K562 (cell line): Measurements from ENCODE around the gene RPL22L1. TPM values are rescaled to one million over a fixed set of nuclear protein-coding genes. Genes with fewer than 3 reads are reported as not detected.

ENCODE experiments used
- ATF3 ChIP-seq, 2 experiments: fragments of 450-650 bp in 1 of 2; sonication (generic) in 1 of 2; formaldehyde crosslinking in 1 of 2; IDR thresholded peaks in 1 of 2; conservative IDR thresholded peaks in 1 of 2; 2 replicates each; pipeline versions ENCODE4 v1.6.1 to v1.8.1; 2016 to 2023; ENCODE audit warnings: mild to moderate bottlenecking in 2 of 2, moderate library complexity in 2 of 2, inconsistent platforms in 1 of 2, missing genetic modification reagents in 1 of 2
- ATF4 ChIP-seq: fragments of 450-650 bp; formaldehyde crosslinking; IDR thresholded peaks from 2 replicates; pipeline ENCODE4 v1.4.0; 2022; ENCODE audit warnings: mild to moderate bottlenecking, moderate library complexity
- BDP1 ChIP-seq: IDR thresholded peaks from 3 replicates; pipeline ENCODE4 v1.6.1; 2011; ENCODE audit not compliant: insufficient read length, insufficient read depth
- ELF4 ChIP-seq: fragments of 450-650 bp; formaldehyde crosslinking; IDR thresholded peaks from 2 replicates; pipeline ENCODE4 v1.4.0; 2022; ENCODE audit warnings: missing genetic modification characterization
- ETS1 ChIP-seq: conservative IDR thresholded peaks from 2 replicates; pipeline ENCODE4 v1.6.1; 2011; ENCODE audit warnings: low read depth, mild to moderate bottlenecking, low read length; ENCODE audit not compliant: control insufficient read depth
- ETV6 ChIP-seq, 3 experiments: fragments of 150-350 bp in 1 of 3; sonication (generic) in 1 of 3; formaldehyde crosslinking in 1 of 3; IDR thresholded peaks; 2 replicates each; pipeline versions ENCODE4 v1.6.1 to v1.8.0; 2014 to 2022; ENCODE audit warnings: borderline replicate concordance in 2 of 3, low read depth in 2 of 3, antibody characterized with exemption in 1 of 3, low read length in 1 of 3, mild to moderate bottlenecking in 1 of 3, missing genetic modification reagents in 1 of 3
- FIP1L1 ChIP-seq: fragments of 200-400 bp; formaldehyde crosslinking; IDR thresholded peaks from 2 replicates; pipeline ENCODE4 v1.6.1; 2018; ENCODE audit warnings: mild to moderate bottlenecking, low read depth, low read length; ENCODE audit not compliant: poor library complexity, severe bottlenecking
- HES1 ChIP-seq: fragments of 450-650 bp; IDR thresholded peaks from 2 replicates; pipeline ENCODE4 v1.6.1; 2016; ENCODE audit warnings: low read depth, mild to moderate bottlenecking, moderate library complexity
- JUNB ChIP-seq: fragments of 450-650 bp; formaldehyde crosslinking; conservative IDR thresholded peaks from 2 replicates; pipeline ENCODE4 v1.4.0; 2020; ENCODE audit warnings: mild to moderate bottlenecking
- KDM1A ChIP-seq, 2 experiments: fragments of 450-650 bp; IDR thresholded peaks; 2 replicates each; pipeline ENCODE4 v1.6.1; 2016; ENCODE audit warnings: mild to moderate bottlenecking in 2 of 2
- PTBP1 ChIP-seq: fragments of 200-400 bp; formaldehyde crosslinking; IDR thresholded peaks from 2 replicates; pipeline ENCODE4 v1.6.1; 2017; ENCODE audit warnings: low read depth, low read length
- RBM15 ChIP-seq: fragments of 200-400 bp; formaldehyde crosslinking; IDR thresholded peaks from 2 replicates; pipeline ENCODE4 v1.6.1; 2018; ENCODE audit warnings: mild to moderate bottlenecking, low read length, moderate library complexity; ENCODE audit not compliant: insufficient read depth
- SNIP1 ChIP-seq: fragments of 450-650 bp; IDR thresholded peaks from 2 replicates; pipeline ENCODE4 v1.7.1; 2017; ENCODE audit warnings: low read depth, mild to moderate bottlenecking
- SNRNP70 ChIP-seq: fragments of 200-400 bp; formaldehyde crosslinking; optimal IDR thresholded peaks from 2 replicates; pipeline ENCODE3; 2017; ENCODE audit warnings: low read depth, low read length
- SUPT5H ChIP-seq: fragments of 450-650 bp; IDR thresholded peaks from 2 replicates; pipeline ENCODE4 v1.6.1; 2016
- TCF3 ChIP-seq: sonication (generic); formaldehyde crosslinking; IDR thresholded peaks from 2 replicates; pipeline ENCODE4 v1.4.0; 2020; ENCODE audit warnings: mild to moderate bottlenecking, missing genetic modification reagents
- ZFP36 ChIP-seq: fragments of 150-350 bp; IDR thresholded peaks from 2 replicates; pipeline ENCODE4 v1.6.1; 2018; ENCODE audit warnings: low read length, low read depth; ENCODE audit not compliant: partially characterized antibody
- ZNF146 ChIP-seq: IDR thresholded peaks from one replicate; pipeline ENCODE4 v1.6.1; 2018; ENCODE audit warnings: missing compliant biosample characterization; ENCODE audit not compliant: unreplicated experiment
- polyA plus RNA-seq, 8 experiments: library from polyadenylated mRNA; depleted of rRNA in 4 of 8; stranded (reverse) in 5 of 8; unstranded in 3 of 8; fragments of >200 nt; fragmentation: Nextera tagmentation in 2 of 8; fragmentation: Illumina TruSeq in 1 of 8; extraction: Ambion mirVana in 2 of 8; extraction: Trizol in 1 of 8; gene quantifications; 2 replicates each; pipeline versions ENCODE4 v1.2.1 to v1.2.3, GENCODE V29; 2011 to 2014; ENCODE audit warnings: inconsistent platforms in 1 of 8, missing spikeins in 1 of 8
- total RNA-seq, 7 experiments: library from RNA; depleted of rRNA in 6 of 7; stranded (reverse); fragments of >200 nt in 6 of 7; fragmentation: Illumina TruSeq in 2 of 7; extraction: Trizol in 2 of 7; gene quantifications; 2 replicates each; pipeline versions ENCODE4 v1.2.1 to v1.2.3, GENCODE V29; 2011 to 2021; ENCODE audit warnings: low replicate concordance in 1 of 7
- TF ChIP-seq, protein P1 (sequence below), 2 experiments: IDR thresholded peaks in 1 of 2; conservative IDR thresholded peaks in 1 of 2; 2 replicates each; pipeline ENCODE4 v1.6.1; 2016; ENCODE audit warnings: low read depth in 2 of 2, mild to moderate bottlenecking in 1 of 2, missing compliant biosample characterization in 1 of 2, missing genetic modification characterization in 1 of 2, moderate library complexity in 1 of 2

RPL22L1 gene
- total and polyA plus RNA-seq, 9 of the 15 experiments (the other 6 are each of a cell fraction or from before 2014, with no cell fraction given), result 53.9 to 198 (median 108) TPM

DNA sequence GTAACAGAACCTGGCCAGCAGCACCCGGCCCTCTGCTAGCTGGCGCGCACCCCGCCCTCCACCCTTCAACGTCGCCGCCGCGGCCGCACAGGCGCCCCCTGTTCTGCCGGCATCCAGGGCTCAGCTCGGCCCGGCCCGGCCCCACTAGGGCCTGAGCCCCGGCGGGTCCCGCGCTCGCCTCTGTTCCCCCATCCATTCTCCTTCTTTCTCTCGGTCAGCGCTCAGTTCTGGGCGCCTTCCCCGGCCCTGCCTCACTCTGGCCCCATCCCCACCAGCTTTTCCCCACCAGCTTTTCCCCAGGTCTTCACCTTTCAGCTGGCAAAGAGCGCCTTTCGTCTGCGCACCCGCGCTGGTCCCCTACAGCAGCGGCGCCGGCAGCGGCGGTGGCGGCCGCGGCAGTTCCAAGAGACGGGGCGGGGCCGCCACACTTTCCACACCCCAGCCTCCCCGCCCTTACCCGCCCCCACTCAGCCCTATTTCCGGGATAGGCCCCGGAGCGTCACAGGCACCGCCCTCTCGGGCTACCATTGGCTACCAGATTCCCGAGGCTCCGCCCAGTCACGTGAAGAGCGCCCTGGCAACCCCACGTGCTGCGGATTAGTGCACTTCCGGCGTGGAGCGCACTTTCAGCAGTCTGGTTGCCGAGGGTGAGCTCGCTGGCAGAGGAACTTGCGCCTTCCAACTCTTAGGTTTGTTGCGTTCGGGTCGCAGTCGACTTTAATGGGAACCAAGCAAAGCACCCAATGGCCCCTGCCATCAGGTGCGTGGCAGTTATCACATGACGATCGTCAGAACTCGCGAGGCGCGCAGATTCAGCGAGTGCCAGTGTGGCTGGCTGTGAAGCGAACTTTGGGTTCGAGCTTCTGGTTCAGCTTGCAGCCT lies 38.5 kb upstream of the RPL22L1 start, which contains the start of gene EIF5A2 (continued):
- no peak for TF ChIP-seq ATF4 (CRISPR knock-in tag)
- TF ChIP-seq ATF3 (IDR thresholded peaks at IDR 0.05), result peak; percentile 63
- TF ChIP-seq ATF3 (CRISPR knock-in tag; conservative IDR thresholded peaks at IDR 0.05), result no peak
- TF ChIP-seq BDP1, result no peak
- no peak for TF ChIP-seq SNRNP70
- TF ChIP-seq ZFP36, result no peak
- TF ChIP-seq SNIP1, result no peak
- TF ChIP-seq SUPT5H, result peak; percentile 84
- TF ChIP-seq ETS1, result no peak; the same call in 1 of the 2 replicates
- TF ChIP-seq JUNB (CRISPR knock-in tag), result no peak
- 0 out of 2 replicates have a peak, but pooled peaks have one; percentile 8 for TF ChIP-seq TCF3 (CRISPR knock-in tag)
- TF ChIP-seq PTBP1, result no peak
- no peak for TF ChIP-seq ZNF146 (CRISPR knock-in tag)
- no peak for TF ChIP-seq ETV6 (IDR thresholded peaks at IDR 0.05; ENCODE audit: borderline replicate concordance in 1 of 2, low read depth in 2 of 2, low read length in 1 of 2)
- TF ChIP-seq ETV6 (CRISPR knock-in tag; IDR thresholded peaks at IDR 0.05; ENCODE audit: borderline replicate concordance), result no peak
- TF ChIP-seq HES1, result peak; percentile 76
- TF ChIP-seq RBM15, result no peak
- 0 out of 2 replicates have a peak, but pooled peaks have one; percentile 71 for TF ChIP-seq ELF4 (CRISPR knock-in tag)
- no peak for TF ChIP-seq KDM1A (IDR thresholded peaks at IDR 0.05)
- TF ChIP-seq FIP1L1, result no peak
- TF ChIP-seq, protein P1, sequence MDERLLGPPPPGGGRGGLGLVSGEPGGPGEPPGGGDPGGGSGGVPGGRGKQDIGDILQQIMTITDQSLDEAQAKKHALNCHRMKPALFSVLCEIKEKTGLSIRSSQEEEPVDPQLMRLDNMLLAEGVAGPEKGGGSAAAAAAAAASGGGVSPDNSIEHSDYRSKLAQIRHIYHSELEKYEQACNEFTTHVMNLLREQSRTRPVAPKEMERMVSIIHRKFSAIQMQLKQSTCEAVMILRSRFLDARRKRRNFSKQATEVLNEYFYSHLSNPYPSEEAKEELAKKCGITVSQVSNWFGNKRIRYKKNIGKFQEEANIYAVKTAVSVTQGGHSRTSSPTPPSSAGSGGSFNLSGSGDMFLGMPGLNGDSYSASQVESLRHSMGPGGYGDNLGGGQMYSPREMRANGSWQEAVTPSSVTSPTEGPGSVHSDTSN (CRISPR knock-in tag; IDR thresholded peaks at IDR 0.05; ENCODE audit: low read depth), result no peak
- TF ChIP-seq, protein P1 (tag; conservative IDR thresholded peaks at IDR 0.05; ENCODE audit: low read depth), result no peak
